HuH-7.5 (cell line): ENCODE results near the gene ARID4B.
"Not testable (repeated sequence)": the region's sequence is repeated elsewhere in the genome, so short reads cannot be mapped to it uniquely, and the experiment has no call there.

Source experiments
- DNase-seq: peaks from one replicate; pipeline ENCODE4 v3.0.0; 2011; ENCODE audit warnings: low spot score

ARID4B gene

DNA sequence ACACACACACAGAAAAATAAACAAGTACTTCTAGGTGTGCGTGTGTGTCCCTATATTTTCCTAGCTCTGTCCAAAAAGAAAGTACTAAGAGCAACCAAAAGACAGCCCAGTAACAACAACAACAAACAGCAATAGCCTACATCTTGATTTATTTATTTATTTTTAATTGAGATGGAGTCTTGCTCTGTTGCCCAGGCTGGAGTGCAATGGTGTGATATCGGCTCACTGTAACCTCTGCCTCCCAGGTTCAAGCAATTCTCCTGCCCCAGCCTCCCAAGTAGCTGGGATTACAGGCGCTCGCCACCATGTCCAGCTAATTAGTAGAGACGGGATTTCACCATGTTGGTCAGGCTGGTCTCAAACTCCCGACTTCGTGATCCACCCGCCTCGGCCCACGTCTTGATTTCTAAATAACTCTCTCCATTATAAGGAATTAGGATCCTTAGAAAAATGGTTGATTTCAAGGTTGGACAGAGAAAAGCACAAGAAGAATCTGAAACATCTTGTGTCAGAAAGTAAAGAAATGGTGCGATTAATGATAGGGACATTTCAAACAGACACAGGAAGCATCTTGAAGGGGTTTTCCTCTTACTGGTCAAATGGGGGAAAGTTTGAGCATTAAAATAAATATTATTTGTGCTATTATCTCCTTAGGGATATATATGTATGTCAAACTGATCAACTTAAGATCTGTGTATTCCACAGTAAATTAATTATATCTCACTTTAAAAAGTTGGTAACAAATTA, 59.4 kb downstream of the ARID4B start:
- DNase-seq = no peak

- no peak for DNase-seq
Observed at GRCh38 chr1:235266967-235267366, 61.0 kb downstream of the ARID4B start.

DNA sequence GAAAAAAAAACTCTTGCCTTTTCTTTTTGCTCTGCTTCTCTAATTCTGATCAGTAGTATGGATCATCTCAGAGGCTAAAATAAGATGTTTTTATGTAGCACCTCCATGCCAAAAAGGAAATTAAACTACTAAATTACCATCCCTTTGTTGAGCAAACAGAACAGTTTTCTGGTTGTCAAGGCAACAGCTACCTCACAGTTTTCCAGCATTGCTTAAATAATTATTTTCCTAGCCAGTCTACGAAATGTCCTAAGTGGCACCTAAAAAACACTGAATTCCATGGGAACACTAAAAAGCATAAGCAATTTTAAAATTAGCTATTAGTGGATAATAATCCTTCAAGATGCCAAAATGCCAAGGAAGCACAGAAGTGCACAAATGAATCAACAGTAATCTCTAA, 61.7 kb downstream of the ARID4B start:
- no peak for DNase-seq

DNA sequence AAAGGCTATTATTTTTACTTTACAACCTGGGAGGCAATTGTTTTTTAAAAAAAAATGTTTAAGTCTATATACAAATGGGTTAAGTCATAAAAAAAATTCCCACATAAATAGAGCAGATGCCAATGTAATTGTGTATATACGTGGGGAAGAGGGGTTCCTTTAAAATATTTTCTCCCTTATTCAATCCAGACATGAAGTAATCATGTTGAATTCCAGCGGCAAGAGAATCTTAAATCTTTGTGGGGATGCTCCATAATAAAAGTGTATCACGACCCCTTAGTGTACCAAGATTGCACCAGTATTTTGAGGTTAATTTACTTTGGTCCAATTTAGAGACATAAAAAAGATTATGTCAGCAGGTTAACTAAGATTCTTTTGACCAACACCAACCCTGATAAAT, 62.1 kb downstream of the ARID4B start:
- DNase-seq = no peak

DNA sequence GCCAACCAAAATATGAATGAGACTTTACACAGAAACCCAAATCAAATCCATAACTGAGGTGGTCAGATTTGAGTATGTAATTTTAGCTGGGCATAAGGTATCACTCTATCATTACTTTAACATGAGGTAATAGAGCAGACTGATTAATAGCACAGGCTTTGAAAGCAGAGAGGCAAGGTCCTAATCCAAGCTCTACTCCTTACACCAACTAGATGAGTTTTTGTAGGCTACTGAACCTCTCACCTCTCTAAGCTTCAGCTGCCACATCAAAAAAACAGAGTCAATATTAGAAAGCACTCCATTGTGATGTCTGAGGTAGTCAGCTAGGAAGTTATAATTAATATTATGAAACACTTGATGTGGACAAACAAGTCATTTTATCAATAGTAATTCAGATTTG, 63.7 kb downstream of the ARID4B start:
- no peak for DNase-seq

- no peak for DNase-seq
Observed at GRCh38 chr1:235262539-235262938, 65.4 kb downstream of the ARID4B start.

GRCh38 chr1:235261243-235261642, 66.7 kb downstream of the ARID4B start:
- DNase-seq = no peak

- no peak for DNase-seq
Observed at GRCh38 chr1:235259133-235259778, 68.7 kb downstream of the ARID4B start.

DNA sequence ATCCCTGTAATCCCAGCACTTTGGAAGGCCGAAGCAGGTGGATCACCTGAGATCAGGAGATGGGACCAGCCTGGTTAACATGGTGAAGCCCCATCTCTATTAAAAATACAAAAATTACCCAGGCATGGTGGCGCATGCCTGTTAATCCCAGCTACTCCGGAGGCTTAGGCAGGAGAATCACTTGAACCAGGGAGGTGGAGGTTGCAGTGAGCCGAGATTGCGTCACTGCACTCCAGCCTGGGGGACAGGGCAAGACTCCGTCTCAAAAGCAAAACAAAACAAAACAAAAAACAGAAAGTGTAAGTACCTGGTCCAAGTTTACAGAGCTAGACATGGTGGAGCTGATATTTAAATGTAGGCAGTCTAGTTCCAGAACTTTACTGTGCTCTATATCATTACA, 69.9 kb downstream of the ARID4B start:
- not testable (repeated sequence) for DNase-seq

DNA sequence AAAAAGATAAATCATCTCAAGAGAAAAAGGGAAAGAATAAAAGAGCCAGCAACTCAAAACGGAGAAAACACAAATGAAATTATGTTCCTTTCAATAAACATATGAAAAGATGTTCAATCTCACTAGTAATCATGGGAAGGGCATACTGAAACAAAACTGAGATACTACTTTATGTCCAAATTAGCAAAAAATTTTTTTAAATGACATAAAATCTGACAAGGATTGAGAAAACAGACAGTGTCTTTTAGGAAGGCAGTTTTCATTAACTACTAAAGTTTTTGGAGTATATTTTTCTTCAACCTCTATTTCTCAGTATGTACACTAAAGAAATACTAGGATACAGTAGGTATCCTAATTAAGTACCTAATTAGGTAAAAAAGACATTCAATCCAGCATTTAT, 73.3 kb downstream of the ARID4B start:
- no peak for DNase-seq

DNA sequence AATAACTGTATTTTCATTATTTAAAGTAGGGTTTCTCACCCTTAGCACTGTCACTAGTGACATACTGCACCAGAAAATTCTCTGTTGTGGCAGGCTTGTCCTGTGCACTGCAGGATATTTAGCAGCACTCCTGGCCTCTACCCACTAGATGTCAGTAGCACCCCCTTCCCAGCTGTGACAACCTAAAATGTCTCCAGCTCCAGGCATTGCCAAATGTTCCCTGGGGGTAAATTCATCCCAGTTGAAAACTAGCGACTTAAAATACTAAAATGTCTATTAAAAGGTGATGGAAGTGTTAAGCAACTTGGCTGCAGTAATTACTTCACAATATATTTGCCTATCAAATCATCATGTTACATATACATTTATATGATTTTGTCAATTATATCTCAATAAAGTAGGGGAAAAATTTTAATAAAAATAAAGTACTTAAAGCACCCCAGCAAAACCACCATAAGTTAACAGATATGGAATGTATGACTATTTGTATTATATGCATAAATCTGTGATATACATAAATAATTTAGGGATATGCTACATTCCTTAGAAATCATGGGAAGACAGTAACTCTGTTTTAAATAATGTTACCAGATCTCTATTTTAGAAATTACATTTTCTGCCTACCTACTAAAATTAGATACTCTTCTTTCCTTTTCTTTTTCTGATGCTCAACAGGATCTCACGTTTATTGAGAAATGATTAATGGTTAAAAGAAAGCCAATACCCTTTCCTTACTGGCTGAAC, 74.6 kb downstream of the ARID4B start:
- no peak for DNase-seq

- no peak for DNase-seq
Observed at GRCh38 chr1:235250430-235250829, 77.5 kb downstream of the ARID4B start.

DNA sequence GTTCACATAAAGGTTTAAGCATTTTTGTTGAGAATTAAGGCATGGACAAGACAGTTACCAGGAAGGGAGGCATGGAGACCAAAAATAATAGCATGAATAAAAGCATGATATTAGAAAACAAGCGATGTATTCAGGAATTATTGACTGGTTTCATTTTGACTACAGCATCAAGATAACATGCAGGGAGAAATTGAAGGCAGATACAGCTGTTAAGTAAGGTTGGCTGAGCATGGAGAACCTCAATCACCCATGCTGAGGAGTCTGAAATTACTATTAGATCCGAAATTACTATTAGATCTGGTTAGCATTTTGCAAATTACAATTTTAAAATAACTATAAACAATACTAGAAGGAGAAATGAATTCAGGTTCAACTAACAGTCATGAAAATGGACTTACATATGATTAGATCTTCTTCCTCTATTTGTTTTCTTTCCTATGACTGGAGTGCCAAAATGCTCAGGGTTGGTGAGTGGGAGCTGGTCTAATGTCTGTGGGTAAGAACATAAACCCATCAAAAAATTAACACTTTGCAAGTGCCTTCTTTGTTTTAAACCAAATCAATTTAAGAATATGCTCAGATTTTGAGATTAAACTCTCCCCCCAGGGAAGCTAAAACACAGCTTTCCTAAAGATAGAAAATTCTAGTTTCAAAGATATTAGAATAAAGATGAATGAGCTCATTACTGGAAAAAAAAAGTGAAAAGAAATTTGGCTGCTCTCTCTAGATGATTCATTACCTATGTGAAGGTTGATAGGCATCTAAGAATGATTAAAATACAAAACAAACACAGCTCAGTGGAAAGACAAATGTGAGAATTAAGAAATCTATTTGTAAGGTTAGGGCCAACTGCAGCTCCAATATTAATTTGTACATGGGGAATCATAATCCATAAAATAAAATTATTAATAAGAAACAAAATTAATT, 81.7 kb downstream of the ARID4B start:
- DNase-seq = no peak

GRCh38 chr1:235244974-235245592, 82.9 kb downstream of the ARID4B start:
- DNase-seq = no peak

GRCh38 chr1:235240960-235241359, 87.0 kb downstream of the ARID4B start:
- no peak for DNase-seq

GRCh38 chr1:235239851-235240250, 88.1 kb downstream of the ARID4B start:
- no peak for DNase-seq

DNA sequence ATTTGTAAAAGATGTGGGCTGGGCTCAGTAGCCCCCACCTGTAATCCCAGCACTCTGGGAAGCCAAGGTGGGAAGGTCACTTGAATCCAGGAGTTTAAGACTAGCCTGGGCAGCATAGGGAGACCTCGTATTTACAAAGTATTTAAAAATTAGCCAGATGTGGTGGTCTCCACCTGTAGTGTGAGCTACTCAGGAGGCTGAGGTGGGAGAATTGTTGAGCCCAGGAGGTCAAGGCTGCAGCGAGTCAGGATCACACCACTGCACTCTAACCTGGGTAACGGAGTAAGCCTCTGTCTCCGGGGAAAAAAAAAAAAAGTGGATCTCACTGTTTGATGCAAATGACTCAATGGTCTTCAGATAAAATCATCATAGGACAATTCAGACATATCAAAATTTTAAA, 89.4 kb downstream of the ARID4B start:
- no peak for DNase-seq

DNA sequence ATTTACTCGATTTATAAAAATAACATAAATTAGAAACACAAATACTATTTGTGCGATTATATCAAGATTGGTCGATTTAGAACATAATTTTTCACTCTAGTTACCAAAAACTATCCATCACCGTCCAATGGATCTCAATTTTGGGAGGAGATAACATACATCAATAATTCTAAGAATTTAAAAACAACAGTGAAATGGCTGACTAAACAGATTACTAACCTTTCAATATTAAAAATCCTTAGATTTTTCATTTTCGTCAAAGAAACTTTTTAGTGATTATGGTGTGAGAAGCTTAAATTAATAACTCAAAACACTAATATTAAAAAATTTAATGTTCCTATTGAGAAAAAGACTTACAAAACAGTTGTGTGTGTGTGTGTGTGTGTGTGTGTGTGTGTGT, 91.9 kb downstream of the ARID4B start:
- DNase-seq = no peak

- no peak for DNase-seq
Observed at GRCh38 chr1:235229868-235230267, 98.1 kb downstream of the ARID4B start.

DNA sequence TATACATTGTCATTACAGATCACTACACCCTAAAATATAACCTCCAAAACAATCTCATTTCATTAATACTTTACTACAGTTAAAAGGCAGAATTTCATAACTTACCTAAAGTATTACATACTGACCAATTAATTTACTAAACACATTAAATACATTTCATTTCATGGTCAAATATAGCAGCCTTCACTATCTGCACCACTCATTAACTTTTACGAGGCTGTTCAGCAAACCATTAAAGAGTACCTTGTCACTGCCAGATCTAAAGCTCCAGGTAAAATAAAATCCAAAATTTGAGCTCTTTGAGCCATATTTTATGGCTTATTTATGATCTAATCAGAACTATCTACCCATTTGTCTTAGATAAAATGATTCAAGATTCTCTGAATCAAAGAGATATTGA, 100.6 kb downstream of the ARID4B start:
- no peak for DNase-seq

GRCh38 chr1:235226933-235227332, 101.0 kb downstream of the ARID4B start:
- DNase-seq = no peak

GRCh38 chr1:235225299-235225698, 102.7 kb downstream of the ARID4B start:
- no peak for DNase-seq
